Choroid plexus epithelial cell (primary cell): Measurements from ENCODE around the gene PLEKHG3.

ENCODE experiments used
- DNase-seq: peaks from one replicate; pipeline ENCODE4 v3.0.0-alpha.2; 2010; ENCODE audit warnings: low read depth
- H3K4me3 ChIP-seq: 2 replicates; pipeline ENCODE4 v1.5.1; 2011; ENCODE audit warnings: low read depth, mild to moderate bottlenecking, control low read depth, low read length, moderate library complexity
- TF ChIP-seq, protein P1 (sequence below): conservative IDR thresholded peaks from 2 replicates; pipeline ENCODE4 v1.5.1; 2011; ENCODE audit warnings: low read depth, mild to moderate bottlenecking, control low read depth, inconsistent platforms, low read length, moderate library complexity

Gene PLEKHG3

DNA sequence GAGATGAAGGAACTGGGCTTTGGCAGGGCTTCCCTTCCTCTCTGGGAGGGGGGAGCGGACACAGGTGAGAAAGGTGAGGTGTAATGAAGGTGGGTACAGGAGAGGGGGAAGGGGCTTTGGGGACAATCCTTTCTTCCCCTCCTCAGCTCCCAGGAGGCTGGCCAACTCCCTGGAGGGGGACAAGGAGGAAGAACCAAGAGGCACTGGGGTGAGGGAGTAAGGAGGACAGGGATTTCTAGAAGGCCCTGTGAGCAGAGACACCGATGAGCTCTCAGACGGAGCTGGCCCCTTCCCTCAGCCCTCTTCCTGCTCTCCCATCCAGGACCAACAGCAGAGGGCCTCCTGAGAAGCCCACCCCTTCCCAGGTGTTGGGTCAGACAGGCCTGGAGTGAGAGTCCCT is 53.4 kb downstream of the PLEKHG3 start:
- H3K4me3 ChIP-seq: no peak overlapping the region
- TF ChIP-seq, protein P1, sequence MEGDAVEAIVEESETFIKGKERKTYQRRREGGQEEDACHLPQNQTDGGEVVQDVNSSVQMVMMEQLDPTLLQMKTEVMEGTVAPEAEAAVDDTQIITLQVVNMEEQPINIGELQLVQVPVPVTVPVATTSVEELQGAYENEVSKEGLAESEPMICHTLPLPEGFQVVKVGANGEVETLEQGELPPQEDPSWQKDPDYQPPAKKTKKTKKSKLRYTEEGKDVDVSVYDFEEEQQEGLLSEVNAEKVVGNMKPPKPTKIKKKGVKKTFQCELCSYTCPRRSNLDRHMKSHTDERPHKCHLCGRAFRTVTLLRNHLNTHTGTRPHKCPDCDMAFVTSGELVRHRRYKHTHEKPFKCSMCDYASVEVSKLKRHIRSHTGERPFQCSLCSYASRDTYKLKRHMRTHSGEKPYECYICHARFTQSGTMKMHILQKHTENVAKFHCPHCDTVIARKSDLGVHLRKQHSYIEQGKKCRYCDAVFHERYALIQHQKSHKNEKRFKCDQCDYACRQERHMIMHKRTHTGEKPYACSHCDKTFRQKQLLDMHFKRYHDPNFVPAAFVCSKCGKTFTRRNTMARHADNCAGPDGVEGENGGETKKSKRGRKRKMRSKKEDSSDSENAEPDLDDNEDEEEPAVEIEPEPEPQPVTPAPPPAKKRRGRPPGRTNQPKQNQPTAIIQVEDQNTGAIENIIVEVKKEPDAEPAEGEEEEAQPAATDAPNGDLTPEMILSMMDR: no peak
- no peak for DNase-seq

DNA sequence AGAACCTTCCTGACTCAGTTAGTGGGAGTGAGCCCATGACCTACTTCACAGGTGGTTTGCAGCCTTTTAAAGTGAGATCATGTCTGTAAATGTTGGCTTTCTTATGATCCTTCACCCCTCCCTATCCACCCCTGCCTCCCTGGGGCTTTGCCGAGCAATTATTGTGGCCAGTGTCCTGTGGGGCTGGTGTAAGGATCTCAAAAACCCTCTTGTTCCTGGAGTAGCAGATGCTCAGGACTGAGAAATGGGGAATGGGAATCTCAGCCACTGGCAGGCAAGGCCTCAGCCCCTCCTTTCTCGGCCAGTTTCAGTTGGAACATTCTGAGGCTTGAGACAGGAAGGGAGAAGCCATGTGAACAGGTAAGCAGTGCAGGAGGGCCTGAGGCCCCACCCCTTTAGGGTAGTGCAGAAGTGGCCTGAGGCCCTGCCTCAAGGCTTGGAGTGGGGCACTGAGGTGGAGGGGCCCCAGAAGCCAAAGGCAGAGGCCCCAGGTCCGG is 53.8 kb downstream of the PLEKHG3 start:
- DNase-seq: peak; percentile 63
- TF ChIP-seq, protein P1: no peak
- no peak overlapping the region for H3K4me3 ChIP-seq

DNA sequence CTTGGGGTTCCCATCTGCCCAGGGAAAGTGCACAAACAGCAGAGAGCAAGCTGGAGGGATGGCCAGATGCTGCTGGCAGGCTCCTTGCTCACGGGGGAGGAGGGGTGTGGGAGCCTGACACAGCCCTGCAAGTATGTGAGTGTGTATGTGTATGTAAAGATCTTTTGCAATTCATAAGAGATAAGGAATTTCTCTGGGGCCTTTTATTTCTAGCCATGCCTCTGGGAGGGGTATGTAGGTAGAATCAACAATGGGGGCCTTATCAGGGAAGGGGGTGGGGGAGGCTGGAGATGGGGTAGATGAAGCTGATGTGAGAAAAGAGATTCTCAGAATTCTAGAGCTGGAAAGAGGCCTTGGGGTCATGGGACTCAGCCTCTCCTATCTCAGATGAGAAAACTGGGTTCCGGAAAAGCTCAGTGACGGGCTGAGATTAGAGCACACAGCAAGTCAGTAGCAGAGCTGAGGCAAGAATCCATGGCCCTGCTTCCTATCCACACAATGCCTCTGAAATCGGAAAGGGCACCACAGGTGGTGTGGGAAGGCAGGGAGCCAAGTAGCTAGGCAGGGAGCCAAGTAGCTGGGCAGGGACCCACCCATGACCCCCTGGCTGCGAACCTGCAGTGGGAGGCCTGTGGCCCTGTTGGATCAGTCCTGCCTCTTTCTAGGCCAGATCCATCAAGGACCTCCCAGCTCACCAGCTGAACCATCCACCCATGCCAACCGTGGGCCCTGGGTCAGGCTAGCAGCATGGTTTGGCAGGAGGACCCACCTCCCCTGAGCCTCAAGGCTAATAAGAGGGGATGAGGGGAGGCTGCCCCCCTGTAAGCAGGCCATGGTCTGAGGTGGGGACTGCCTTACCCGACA is 54.7 kb downstream of the PLEKHG3 start:
- peak; percentile 97 for DNase-seq
- TF ChIP-seq, protein P1: no peak

DNA sequence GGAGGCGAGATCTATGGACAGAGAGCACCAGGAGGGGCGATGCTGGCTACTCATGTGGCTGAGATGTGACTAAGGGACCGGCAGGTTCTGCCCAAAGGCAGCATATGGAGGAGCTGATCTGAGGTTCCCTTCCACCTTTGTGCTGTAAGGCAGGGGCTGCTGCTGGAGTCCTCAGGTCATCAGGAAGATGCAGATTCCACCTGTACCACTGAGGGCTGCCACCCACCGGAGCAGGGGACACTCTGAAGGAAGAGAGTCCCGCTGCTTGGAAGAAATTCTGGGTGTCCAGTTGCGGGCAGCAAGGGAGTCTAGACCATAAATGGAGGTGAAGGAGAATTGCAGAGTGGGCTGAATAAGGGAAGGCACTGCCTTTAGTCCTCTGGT is 55.3 kb downstream of the PLEKHG3 start:
- no peak for DNase-seq
- TF ChIP-seq, protein P1: no peak
- no peak overlapping the region for H3K4me3 ChIP-seq

More for the DNA sequence above, 54.7 kb downstream of the PLEKHG3 start:
- no peak overlapping the region for H3K4me3 ChIP-seq

DNA sequence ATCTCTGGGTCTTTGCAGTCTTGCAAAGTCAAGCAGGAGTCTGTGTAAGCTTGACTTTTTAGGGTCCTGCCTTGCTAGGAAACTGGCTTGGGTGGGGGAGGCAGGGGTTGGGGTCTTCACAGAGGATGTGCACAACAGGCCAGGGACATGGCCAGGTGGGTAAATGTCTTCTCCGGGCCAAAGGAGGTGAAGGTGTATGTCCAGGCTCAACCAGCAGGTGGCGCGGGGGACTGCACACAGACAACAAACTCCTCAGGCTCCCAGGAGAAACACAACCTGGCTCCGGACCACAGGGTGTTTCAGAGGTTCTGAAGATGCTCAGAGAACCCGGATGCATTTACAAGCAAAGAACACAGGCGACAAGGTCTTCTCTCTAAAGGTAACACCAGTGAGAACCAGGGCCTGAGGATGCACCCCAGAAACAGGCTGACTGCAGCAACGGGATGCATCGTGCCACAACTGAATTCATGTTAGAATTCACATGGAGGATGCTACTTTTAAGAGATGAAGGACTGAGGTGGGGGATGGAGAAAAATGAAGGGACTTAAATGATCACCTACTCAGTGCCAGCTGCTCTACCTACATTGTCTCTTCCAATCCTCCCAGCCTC is 56.0 kb downstream of the PLEKHG3 start:
- H3K4me3 ChIP-seq: no peak overlapping the region
- DNase-seq: peak; percentile 65
- TF ChIP-seq, protein P1: peak; percentile 82

DNA sequence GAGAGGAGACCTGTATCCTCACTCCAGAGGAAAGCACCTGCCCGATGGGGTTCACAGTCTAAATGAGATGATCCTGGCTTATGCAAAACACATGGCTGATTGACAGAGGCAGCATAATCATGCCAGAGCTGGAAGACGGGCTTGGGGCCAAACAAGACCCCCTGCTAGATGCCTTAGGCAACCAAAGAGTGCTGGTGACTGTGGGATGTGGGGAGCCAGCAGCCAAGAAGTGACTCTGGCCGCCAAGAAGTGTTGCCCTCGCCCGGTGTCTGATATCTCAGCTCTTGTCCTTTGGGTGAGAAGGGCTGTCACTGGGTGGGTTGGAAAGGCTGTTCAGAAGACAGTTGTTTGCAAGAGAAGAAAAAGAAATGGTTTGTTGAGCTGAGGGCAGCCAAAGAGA is 56.7 kb downstream of the PLEKHG3 start:
- H3K4me3 ChIP-seq: no peak overlapping the region
- TF ChIP-seq, protein P1: no peak
- DNase-seq: no peak
